CD14-positive monocyte (primary cell): ENCODE data around the gene TMEM88. TPM values are rescaled to one million over a fixed set of nuclear protein-coding genes. Genes with fewer than 3 reads are reported as not detected.

ENCODE experiments used
- DNase-seq, 3 donors: peaks; one replicate each; pipeline ENCODE4 v3.0.0-alpha.2; 2011 to 2022
- H2AFZ ChIP-seq: 2 replicates; pipeline ENCODE4 v1.6.0; 2012; ENCODE audit warnings: mild to moderate bottlenecking, low read depth, low read length, inconsistent platforms; ENCODE audit not compliant: insufficient read depth, poor library complexity, severe bottlenecking
- H3K27ac ChIP-seq, 2 donors: 1 replicate in 1 of 2; 2 replicates in 1 of 2; pipeline ENCODE4 v1.5.1; 2012 to 2013; ENCODE audit warnings: low read length in 2 of 2, control low read depth in 1 of 2, inconsistent platforms in 1 of 2, low read depth in 1 of 2, mild to moderate bottlenecking in 1 of 2
- H3K27me3 ChIP-seq, 2 donors: one replicate each; pipeline versions ENCODE4 v1.6.0 to v1.6.1; 2011 to 2013; ENCODE audit warnings: low read length in 2 of 2; ENCODE audit not compliant: control insufficient read depth in 2 of 2, insufficient read depth in 2 of 2
- H3K36me3 ChIP-seq, 2 donors: replicated peaks in 1 of 2; 1 replicate in 1 of 2; 2 replicates in 1 of 2; pipeline versions ENCODE4 v1.5.1 to v1.6.1; 2012 to 2013; ENCODE audit warnings: low read length in 2 of 2, control low read depth in 1 of 2, inconsistent platforms in 1 of 2, mild to moderate bottlenecking in 1 of 2; ENCODE audit not compliant: insufficient read depth in 2 of 2, control insufficient read depth in 1 of 2
- H3K4me1 ChIP-seq, 2 donors: 1 replicate in 1 of 2; 2 replicates in 1 of 2; pipeline versions ENCODE4 v1.5.1 to v1.6.1; 2012 to 2013; ENCODE audit warnings: low read length in 2 of 2, control low read depth in 1 of 2, inconsistent platforms in 1 of 2, mild to moderate bottlenecking in 1 of 2, moderate library complexity in 1 of 2; ENCODE audit not compliant: insufficient read depth in 2 of 2, control insufficient read depth in 1 of 2
- H3K4me2 ChIP-seq: replicated peaks from 2 replicates; pipeline ENCODE3; 2012; ENCODE audit warnings: low read length, moderate library complexity, mild to moderate bottlenecking; ENCODE audit not compliant: poor library complexity, severe bottlenecking; ENCODE audit errors: extremely low read depth
- H3K4me3 ChIP-seq, 3 experiments: fragments of 200-600 bp in 1 of 3; sonication (generic) in 1 of 3; replicated peaks in 1 of 3; 1 replicate in 2 of 3; 2 replicates in 1 of 3; pipeline ENCODE4 v1.5.1; 2011 to 2013; ENCODE audit warnings: low read length in 3 of 3, mild to moderate bottlenecking in 3 of 3, control low read depth in 2 of 3, low read depth in 2 of 3, inconsistent platforms in 1 of 3, moderate library complexity in 1 of 3
- H3K79me2 ChIP-seq: 2 replicates; pipeline ENCODE4 v1.6.0; 2012; ENCODE audit warnings: mild to moderate bottlenecking, control low read depth, inconsistent platforms, low read length, moderate library complexity; ENCODE audit not compliant: insufficient read depth
- H3K9ac ChIP-seq: 2 replicates; pipeline ENCODE4 v1.6.0; 2017; ENCODE audit warnings: low read length, mild to moderate bottlenecking; ENCODE audit not compliant: insufficient read depth, poor library complexity, severe bottlenecking
- H3K9me3 ChIP-seq, 2 donors: replicated peaks in 1 of 2; 1 replicate in 1 of 2; 2 replicates in 1 of 2; pipeline versions ENCODE4 v1.5.1 to v1.6.1; 2012 to 2013; ENCODE audit warnings: low read length in 2 of 2, control low read depth in 1 of 2; ENCODE audit not compliant: control insufficient read depth in 1 of 2, insufficient read depth in 1 of 2
- H4K20me1 ChIP-seq: 2 replicates; pipeline ENCODE4 v1.6.0; 2012; ENCODE audit warnings: mild to moderate bottlenecking, low read length, control low read depth, moderate library complexity; ENCODE audit not compliant: insufficient read depth
- H3K27ac Mint-ChIP-seq, 7 donors: one replicate each; pipeline ENCODE4 v1.8.0; 2020; ENCODE audit warnings: mild to moderate bottlenecking in 7 of 7, mixed read lengths in 7 of 7, moderate library complexity in 6 of 7, inconsistent platforms in 2 of 7
- H3K27me3 Mint-ChIP-seq, 3 donors: one replicate each; pipeline ENCODE4 v1.8.0; 2021 to 2022; ENCODE audit warnings: low read depth in 3 of 3, mild to moderate bottlenecking in 3 of 3, mixed read lengths in 3 of 3, moderate library complexity in 3 of 3, inconsistent platforms in 1 of 3
- H3K36me3 Mint-ChIP-seq, 2 donors: one replicate each; pipeline ENCODE4 v1.8.0; 2020; ENCODE audit warnings: mixed read lengths in 2 of 2, inconsistent platforms in 1 of 2, mild to moderate bottlenecking in 1 of 2
- H3K4me1 Mint-ChIP-seq: one replicate; pipeline ENCODE4 v1.8.0; 2020; ENCODE audit warnings: mild to moderate bottlenecking, mixed read lengths
- H3K4me3 Mint-ChIP-seq, 2 donors: one replicate each; pipeline ENCODE4 v1.8.0; 2020; ENCODE audit warnings: mild to moderate bottlenecking in 2 of 2, mixed read lengths in 2 of 2, moderate library complexity in 1 of 2
- H3K9me3 Mint-ChIP-seq, 7 donors: one replicate each; pipeline ENCODE4 v1.8.0; 2020 to 2022; ENCODE audit warnings: mixed read lengths in 7 of 7, mild to moderate bottlenecking in 6 of 7, moderate library complexity in 6 of 7, inconsistent platforms in 2 of 7
- WGBS: methylation state at CpG from one replicate; pipeline ENCODE4 v1.1.5; 2013; ENCODE audit warnings: missing lambda C conversion rate; ENCODE audit not compliant: insufficient coverage; 5-methylcytosine and 5-hydroxymethylcytosine counted together
- intact Hi-C, 2 donors: fragments of 100-400 bp; cut with micrococcal nuclease; formaldehyde crosslinking; loops; one replicate each; pipeline versions ENCODE4 v1.15.0 to v1.15.1; 2023
- polyA plus RNA-seq, 3 donors: library from polyadenylated mRNA; depleted of rRNA in 1 of 3; unstranded in 2 of 3; stranded (reverse) in 1 of 3; fragments of 300-500 nt in 2 of 3; fragments of >200 nt in 1 of 3; fragmentation: Illumina TruSeq in 2 of 3; gene quantifications; 1 replicate in 2 of 3; 2 replicates in 1 of 3; pipeline ENCODE4 v1.2.3, GENCODE V29; 2012 to 2021
- TF ChIP-seq, protein P1 (sequence below): fragments of 200-600 bp; IDR thresholded peaks from one replicate; pipeline ENCODE4 v1.8.0; 2022; ENCODE audit warnings: antibody characterized with exemption, mild to moderate bottlenecking

Gene TMEM88
- polyA plus RNA-seq, 3 donors = 10.2 TPM; not detected in 2

DNA sequence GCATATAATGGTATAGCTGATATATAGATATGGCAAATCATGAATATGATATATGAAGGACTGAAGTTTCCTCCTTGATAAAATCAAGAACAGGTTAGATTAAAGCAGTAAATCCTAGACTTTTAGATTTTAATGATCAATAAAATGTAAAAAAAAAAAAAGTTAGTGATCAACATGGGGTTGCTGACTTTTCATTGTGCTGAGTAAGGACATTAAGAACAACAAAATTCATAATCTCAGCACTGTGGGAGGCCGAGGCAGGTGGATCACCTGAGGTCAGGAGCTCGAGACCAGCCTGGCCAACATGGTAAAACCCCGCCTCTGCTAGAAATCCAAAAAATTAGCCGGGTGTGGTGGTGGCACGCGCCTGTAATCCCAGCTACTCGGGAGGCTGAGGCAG, 23.4 kb downstream of the TMEM88 start:
- Mint-ChIP-seq H3K4me3 (no peak overlapping the region), H3K27me3 (no peaks in the 10 kb centered on the region), H3K36me3 (peaks cover 5 to 6% of the 10 kb centered on the region in 2 donors), H3K27ac (peak overlapping the region in 1 of 7 donors; percentile 32), H3K4me1 (peaks cover 31% of the 10 kb centered on the region), H3K9me3 (no peaks in the 10 kb centered on the region)
- H3K9me3 ChIP-seq = no peaks in the 10 kb centered on the region
- H3K79me2 ChIP-seq = peaks cover 50% of the 10 kb centered on the region
- H3K36me3 ChIP-seq = no peaks in the 10 kb centered on the region
- H3K9ac ChIP-seq = no peak overlapping the region
- no peak overlapping the region for H2AFZ ChIP-seq
- H3K4me2 ChIP-seq = no peak overlapping the region
- H3K4me1 ChIP-seq = peaks cover 57 to 75% of the 10 kb centered on the region in 2 donors
- intact Hi-C loops = no loop called here
- TF ChIP-seq, protein P1, sequence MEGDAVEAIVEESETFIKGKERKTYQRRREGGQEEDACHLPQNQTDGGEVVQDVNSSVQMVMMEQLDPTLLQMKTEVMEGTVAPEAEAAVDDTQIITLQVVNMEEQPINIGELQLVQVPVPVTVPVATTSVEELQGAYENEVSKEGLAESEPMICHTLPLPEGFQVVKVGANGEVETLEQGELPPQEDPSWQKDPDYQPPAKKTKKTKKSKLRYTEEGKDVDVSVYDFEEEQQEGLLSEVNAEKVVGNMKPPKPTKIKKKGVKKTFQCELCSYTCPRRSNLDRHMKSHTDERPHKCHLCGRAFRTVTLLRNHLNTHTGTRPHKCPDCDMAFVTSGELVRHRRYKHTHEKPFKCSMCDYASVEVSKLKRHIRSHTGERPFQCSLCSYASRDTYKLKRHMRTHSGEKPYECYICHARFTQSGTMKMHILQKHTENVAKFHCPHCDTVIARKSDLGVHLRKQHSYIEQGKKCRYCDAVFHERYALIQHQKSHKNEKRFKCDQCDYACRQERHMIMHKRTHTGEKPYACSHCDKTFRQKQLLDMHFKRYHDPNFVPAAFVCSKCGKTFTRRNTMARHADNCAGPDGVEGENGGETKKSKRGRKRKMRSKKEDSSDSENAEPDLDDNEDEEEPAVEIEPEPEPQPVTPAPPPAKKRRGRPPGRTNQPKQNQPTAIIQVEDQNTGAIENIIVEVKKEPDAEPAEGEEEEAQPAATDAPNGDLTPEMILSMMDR = no peak
- DNase-seq = no peak
- no peaks in the 10 kb centered on the region for H3K27me3 ChIP-seq
- WGBS = 100% methylated on average over 5 of the region's 7 CpGs
- no peak overlapping the region for H3K27ac ChIP-seq
- no peak overlapping the region for H3K4me3 ChIP-seq
- no peaks in the 10 kb centered on the region for H4K20me1 ChIP-seq

DNA sequence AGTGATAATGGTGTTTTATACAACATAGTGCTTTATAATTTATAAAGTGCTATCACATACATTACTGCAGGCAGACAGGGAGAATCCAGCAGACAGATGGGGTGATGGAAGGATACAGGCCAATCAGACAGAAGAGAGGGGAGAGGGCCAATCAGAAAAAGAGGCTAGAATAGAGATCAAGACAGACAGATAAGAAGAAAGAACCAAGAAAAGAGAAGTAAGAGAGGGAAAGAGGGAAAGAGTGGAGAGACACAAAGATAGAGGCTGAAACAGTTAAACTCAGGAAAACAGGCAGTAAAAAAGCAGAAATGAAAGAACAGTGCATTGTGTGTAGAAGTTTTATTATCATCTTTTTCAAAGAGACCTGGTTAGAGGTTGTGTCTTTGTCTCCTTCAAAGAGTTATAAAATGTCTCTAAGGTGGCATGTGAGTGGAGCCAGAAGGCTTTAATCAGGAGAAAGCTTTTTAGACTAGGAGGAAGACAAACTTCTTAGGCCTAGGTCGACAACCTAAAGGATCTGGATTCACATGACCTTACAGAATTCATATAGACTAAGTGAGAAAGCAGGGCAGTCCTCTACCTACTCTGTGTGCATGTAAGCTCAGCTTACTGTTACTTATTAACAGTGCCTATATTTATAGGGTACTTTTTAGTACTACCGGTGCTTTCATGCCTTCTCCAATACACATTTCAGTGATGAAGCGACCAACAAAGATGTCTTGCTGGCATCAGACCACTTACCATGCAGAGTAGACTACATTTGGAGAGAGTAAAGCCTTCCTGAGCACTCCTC, 25.4 kb downstream of the TMEM88 start:
- H3K79me2 ChIP-seq = peaks cover 51% of the 10 kb centered on the region
- no CpG with 5 or more reads among the region's 3 CpGs for WGBS
- H3K36me3 ChIP-seq = no peaks in the 10 kb centered on the region

More for the DNA sequence above, 25.4 kb downstream of the TMEM88 start:
- Mint-ChIP-seq H3K4me3 (no peak overlapping the region), H3K27me3 (no peaks in the 10 kb centered on the region), H3K9me3 (no peaks in the 10 kb centered on the region), H3K4me1 (peaks cover 23% of the 10 kb centered on the region), H3K27ac (no peak overlapping the region), H3K36me3 (peaks cover 0 to 2% of the 10 kb centered on the region in 2 donors)
- peak overlapping the region in 1 of 3 experiments; percentile 37 for H3K4me3 ChIP-seq
- no peaks in the 10 kb centered on the region for H3K9me3 ChIP-seq
- intact Hi-C loops = loop anchor here in 1 of 2 donors (2.0 kb wide), 1 partner anchor 13 kb away; no protein-coding TSS in a partner anchor
- no peaks in the 10 kb centered on the region for H3K27me3 ChIP-seq
- H4K20me1 ChIP-seq = no peaks in the 10 kb centered on the region
- H3K9ac ChIP-seq = no peak overlapping the region
- H3K4me1 ChIP-seq = peaks cover 49 to 64% of the 10 kb centered on the region in 2 donors
- peak overlapping the region; percentile 7 for H2AFZ ChIP-seq
- TF ChIP-seq, protein P1 = no peak
- H3K27ac ChIP-seq = peak overlapping the region in 1 of 2 donors; percentile 34
- peak overlapping the region; percentile 46 for H3K4me2 ChIP-seq
- no peak for DNase-seq
